ENCODE measurements around the gene SH3RF2.

DNA sequence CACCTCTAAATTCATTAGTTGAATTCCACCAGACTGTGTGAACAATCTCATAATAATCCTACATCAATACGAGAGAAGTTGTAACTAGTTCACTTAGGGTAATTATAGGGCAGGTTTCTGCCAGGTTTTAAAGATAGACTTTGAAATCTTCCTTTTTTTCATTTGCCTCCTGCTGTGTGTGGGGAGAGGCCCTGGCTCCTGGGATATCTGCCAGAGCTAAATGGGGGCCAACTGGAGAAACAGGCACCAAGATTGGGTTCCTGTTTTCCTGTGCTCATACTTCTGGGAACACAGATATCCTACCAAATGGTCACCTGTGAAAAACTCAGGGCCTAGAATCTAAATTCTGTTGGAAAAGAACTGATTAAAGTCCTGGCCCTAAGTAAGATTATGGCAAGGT is 42.3 kb downstream of the SH3RF2 start:
- no peak for TF ChIP-seq CTCF (IDR thresholded peaks at IDR 0.05)
- no peak for TF ChIP-seq POLR2AphosphoS5 (IDR thresholded peaks at IDR 0.05)
- no peak for TF ChIP-seq POLR2A (IDR thresholded peaks at IDR 0.05)

Measured in suprapubic skin (tissue), 4 donors.